Adrenal gland (tissue), 5 donors: ENCODE data around the gene CAMK1D.

Source experiments
- CTCF ChIP-seq, 6 experiments: fragments of 450-650 bp in 4 of 6; fragments of 200-600 bp in 2 of 6; sonication (generic) in 1 of 6; IDR thresholded peaks; 1 replicate in 5 of 6; 2 replicates in 1 of 6; pipeline versions ENCODE4 v1.5.1 to v1.8.0; 2016 to 2021; ENCODE audit warnings: antibody characterized with exemption in 6 of 6, mild to moderate bottlenecking in 2 of 6, moderate library complexity in 1 of 6
- POLR2A ChIP-seq, 2 donors: fragments of 450-650 bp; IDR thresholded peaks; one replicate each; pipeline ENCODE4 v1.6.1; 2017; ENCODE audit warnings: antibody characterized with exemption in 2 of 2, mild to moderate bottlenecking in 2 of 2, moderate library complexity in 1 of 2
- donor health status: DM: no; HTN: no; CAD: no.

GRCh38 chr10:12529976-12530375 is 180.6 kb downstream of the CAMK1D start:
- no peak for TF ChIP-seq CTCF (IDR thresholded peaks at IDR 0.05)
- no peak for TF ChIP-seq POLR2A (IDR thresholded peaks at IDR 0.05)
